Cortex of kidney (tissue), 1 donor: Measurements from ENCODE around the gene RSF1.

Source experiments
- DNase-seq: peaks from one replicate; lab custom pipeline; 2025; lab: John Stamatoyannopoulos, UW

Gene RSF1

DNA sequence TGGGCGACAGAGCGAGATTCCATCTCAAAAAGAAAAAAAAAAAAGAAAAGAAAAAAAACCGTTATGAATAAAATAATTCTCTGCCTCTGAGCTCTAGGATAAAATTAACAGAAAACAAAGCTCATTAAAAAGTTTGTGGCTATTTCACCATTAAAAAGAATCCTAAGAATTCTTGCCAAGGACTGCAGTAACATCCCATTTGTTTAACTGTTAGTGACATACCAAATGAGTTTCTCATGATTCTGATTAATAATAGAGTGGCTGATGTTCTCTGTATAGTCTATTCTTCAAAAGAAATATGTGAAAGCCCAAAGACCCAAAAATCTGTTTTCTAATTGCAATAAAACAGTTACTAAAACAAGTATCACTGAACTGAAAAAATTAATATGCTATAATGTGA, 202.6 kb downstream of the RSF1 start:
- no peak for DNase-seq

DNA sequence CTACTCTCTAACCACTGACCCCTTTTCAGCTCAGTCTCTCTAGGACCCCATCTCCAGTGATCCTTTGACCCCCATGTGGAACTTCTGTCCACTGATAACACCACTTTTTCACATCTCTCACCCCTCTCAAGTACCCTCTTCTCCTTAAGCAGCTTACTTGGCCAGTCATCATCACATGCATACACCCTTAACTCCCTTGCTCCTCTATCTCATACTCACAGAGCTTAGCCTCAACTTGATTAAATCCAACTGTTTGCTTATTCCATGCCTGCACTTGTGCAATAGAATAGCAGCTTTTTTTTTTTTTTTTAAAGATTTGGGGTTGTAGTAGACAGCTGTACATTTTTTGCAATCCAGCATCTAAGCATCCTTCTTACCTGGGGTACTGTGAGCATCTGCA, 208.6 kb downstream of the RSF1 start:
- no peak for DNase-seq
